B cell (primary cell): ENCODE measurements around the gene NUP93. TPM values are rescaled to one million over a fixed set of nuclear protein-coding genes. Genes with fewer than 3 reads are reported as not detected.

Experiments used
- ATAC-seq: fragments of 200-7000 bp; cut with Tn5 transposase; one replicate; pipeline ENCODE4 v1.10.0; 2021; ENCODE audit warnings: low read depth, mild to moderate bottlenecking, moderate number of reproducible peaks, moderate library complexity
- CTCF ChIA-PET: fragments of 350-600 bp; sonication (Branson Sonifier 250); formaldehyde crosslinking; loops from one replicate; lab custom pipeline; 2021; ENCODE audit warnings: antibody characterized with exemption, inconsistent platforms; lab: Charles Lee
- POLR2A ChIA-PET: fragments of 350-600 bp; sonication (Branson Sonifier 250); formaldehyde crosslinking; loops from one replicate; lab custom pipeline; 2021; ENCODE audit warnings: antibody characterized with exemption; lab: Charles Lee
- DNase-seq: peaks from one replicate; pipeline ENCODE4 v3.0.0; 2013
- H2AFZ ChIP-seq: 2 replicates; pipeline ENCODE4 v1.6.1; 2012; ENCODE audit warnings: mild to moderate bottlenecking, low read depth, low read length; ENCODE audit not compliant: insufficient read depth, poor library complexity, severe bottlenecking
- H3K27ac ChIP-seq, 2 donors: 1 replicate in 1 of 2; 2 replicates in 1 of 2; pipeline ENCODE4 v1.5.1; 2012 to 2013; ENCODE audit warnings: low read length in 2 of 2, mild to moderate bottlenecking in 2 of 2, moderate library complexity in 1 of 2
- H3K27me3 ChIP-seq, 4 experiments: fragments of 200-600 bp in 1 of 4; sonication (generic) in 1 of 4; replicated peaks in 1 of 4; 1 replicate in 2 of 4; 2 replicates in 2 of 4; pipeline versions ENCODE4 v1.6.1 to v1.7.0; 2013 to 2016; ENCODE audit warnings: low read length in 3 of 4, mild to moderate bottlenecking in 2 of 4, mixed read lengths in 1 of 4, moderate library complexity in 1 of 4; ENCODE audit not compliant: insufficient read depth in 4 of 4, control insufficient read depth in 3 of 4; ENCODE audit errors: control extremely low read depth in 1 of 4
- H3K36me3 ChIP-seq, 2 experiments: replicated peaks in 1 of 2; 1 replicate in 1 of 2; 2 replicates in 1 of 2; pipeline versions ENCODE4 v1.6.1 to v1.7.1; 2013; ENCODE audit warnings: low read length in 1 of 2; ENCODE audit not compliant: insufficient read depth in 2 of 2, control insufficient read depth in 1 of 2; ENCODE audit errors: control extremely low read depth in 1 of 2, extremely low read depth in 1 of 2
- H3K4me1 ChIP-seq, 2 donors: fragments of 200-600 bp in 1 of 2; sonication (generic) in 1 of 2; 1 replicate in 1 of 2; 2 replicates in 1 of 2; pipeline versions ENCODE4 v1.5.1 to v1.6.1; 2013 to 2017; ENCODE audit warnings: low read length in 2 of 2; ENCODE audit not compliant: control insufficient read depth in 2 of 2, insufficient read depth in 2 of 2
- H3K4me2 ChIP-seq: replicated peaks from 2 replicates; pipeline ENCODE3; 2012; ENCODE audit warnings: mild to moderate bottlenecking, low read depth, low read length; ENCODE audit not compliant: poor library complexity, severe bottlenecking
- H3K4me3 ChIP-seq, 5 experiments: fragments of 200-600 bp in 1 of 5; sonication (generic) in 1 of 5; 1 replicate in 3 of 5; 2 replicates in 2 of 5; pipeline versions ENCODE4 v1.5.1 to v1.7.0; 2011 to 2016; ENCODE audit warnings: low read length in 4 of 5, mild to moderate bottlenecking in 4 of 5, low read depth in 2 of 5, control low read depth in 1 of 5, moderate library complexity in 1 of 5; ENCODE audit not compliant: insufficient read depth in 1 of 5; ENCODE audit errors: control extremely low read depth in 1 of 5, extremely low read depth in 1 of 5
- H3K79me2 ChIP-seq: fragments of 200-600 bp; sonication (generic); one replicate; pipeline ENCODE4 v1.6.0; 2016; ENCODE audit warnings: low read length; ENCODE audit not compliant: control insufficient read depth, insufficient read depth
- H3K9ac ChIP-seq: fragments of 200-600 bp; sonication (generic); 2 replicates; pipeline ENCODE4 v1.6.1; 2017; ENCODE audit warnings: mild to moderate bottlenecking, low read length, moderate library complexity
- H3K9me3 ChIP-seq, 3 donors: one replicate each; pipeline versions ENCODE4 v1.6.1 to v1.7.1; 2013; ENCODE audit warnings: low read length in 2 of 3; ENCODE audit not compliant: control insufficient read depth in 2 of 3, insufficient read depth in 1 of 3; ENCODE audit errors: control extremely low read depth in 1 of 3
- H4K20me1 ChIP-seq: 2 replicates; pipeline ENCODE4 v1.6.0; 2012; ENCODE audit warnings: mild to moderate bottlenecking, low read length; ENCODE audit not compliant: insufficient read depth, control insufficient read depth, poor library complexity, severe bottlenecking
- H3K27ac Mint-ChIP-seq: one replicate; pipeline ENCODE4 v1.8.0; 2021; ENCODE audit warnings: mixed read lengths
- H3K27me3 Mint-ChIP-seq: one replicate; pipeline ENCODE4 v1.8.0; 2021; ENCODE audit warnings: mixed read lengths
- H3K4me1 Mint-ChIP-seq: one replicate; pipeline ENCODE4 v1.8.0; 2021; ENCODE audit warnings: mixed read lengths
- H3K4me3 Mint-ChIP-seq: one replicate; pipeline ENCODE4 v1.8.0; 2021; ENCODE audit warnings: mixed read lengths
- H3K9me3 Mint-ChIP-seq: one replicate; pipeline ENCODE4 v1.8.0; 2022; ENCODE audit warnings: mixed read lengths; ENCODE audit not compliant: insufficient read depth
- EZH2 ChIP-seq: IDR thresholded peaks from 2 replicates; pipeline ENCODE4 v1.6.1; 2012; ENCODE audit warnings: borderline replicate concordance, low read depth, mild to moderate bottlenecking, moderate library complexity, low read length; ENCODE audit not compliant: insufficient read depth, poor library complexity, severe bottlenecking
- WGBS: methylation state at CpG from one replicate; pipeline ENCODE4 v1.1.5; 2013; ENCODE audit warnings: missing lambda C conversion rate; ENCODE audit not compliant: insufficient coverage; 5-methylcytosine and 5-hydroxymethylcytosine counted together
- intact Hi-C: fragments of 100-400 bp; cut with micrococcal nuclease; formaldehyde crosslinking; loops from one replicate; pipeline ENCODE4 v1.10.0; 2022
- polyA plus RNA-seq: library from polyadenylated mRNA; depleted of rRNA; stranded (reverse); fragments of >200 nt; gene quantifications from 2 replicates; pipeline ENCODE4 v1.2.3, GENCODE V29; 2012
- total RNA-seq, 2 donors: library from RNA; stranded (reverse); fragments of 120-200 nt in 1 of 2; gene quantifications; 1 replicate in 1 of 2; 2 replicates in 1 of 2; pipeline versions ENCODE4 v1.2.3 to v1.2.4, GENCODE V29; 2013 to 2022
- TF ChIP-seq, protein P1 (sequence below): fragments of 200-600 bp; IDR thresholded peaks from one replicate; pipeline ENCODE4 v1.8.0; 2022; ENCODE audit warnings: antibody characterized with exemption, mild to moderate bottlenecking

The NUP93 gene
- total and polyA plus RNA-seq, 2 donors (not counting 1 experiment from before 2014, with no cell fraction given) = 23.6 to 64.6 TPM

- no peak overlapping the region for H3K27ac Mint-ChIP-seq
- TF ChIP-seq EZH2 = no peak
- TF ChIP-seq, protein P1, sequence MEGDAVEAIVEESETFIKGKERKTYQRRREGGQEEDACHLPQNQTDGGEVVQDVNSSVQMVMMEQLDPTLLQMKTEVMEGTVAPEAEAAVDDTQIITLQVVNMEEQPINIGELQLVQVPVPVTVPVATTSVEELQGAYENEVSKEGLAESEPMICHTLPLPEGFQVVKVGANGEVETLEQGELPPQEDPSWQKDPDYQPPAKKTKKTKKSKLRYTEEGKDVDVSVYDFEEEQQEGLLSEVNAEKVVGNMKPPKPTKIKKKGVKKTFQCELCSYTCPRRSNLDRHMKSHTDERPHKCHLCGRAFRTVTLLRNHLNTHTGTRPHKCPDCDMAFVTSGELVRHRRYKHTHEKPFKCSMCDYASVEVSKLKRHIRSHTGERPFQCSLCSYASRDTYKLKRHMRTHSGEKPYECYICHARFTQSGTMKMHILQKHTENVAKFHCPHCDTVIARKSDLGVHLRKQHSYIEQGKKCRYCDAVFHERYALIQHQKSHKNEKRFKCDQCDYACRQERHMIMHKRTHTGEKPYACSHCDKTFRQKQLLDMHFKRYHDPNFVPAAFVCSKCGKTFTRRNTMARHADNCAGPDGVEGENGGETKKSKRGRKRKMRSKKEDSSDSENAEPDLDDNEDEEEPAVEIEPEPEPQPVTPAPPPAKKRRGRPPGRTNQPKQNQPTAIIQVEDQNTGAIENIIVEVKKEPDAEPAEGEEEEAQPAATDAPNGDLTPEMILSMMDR = no peak
- no peak for DNase-seq
- H2AFZ ChIP-seq = no peak overlapping the region
- H3K4me1 Mint-ChIP-seq = peaks cover 4% of the 10 kb centered on the region
- WGBS = no CpG with 5 or more reads among the region's 5 CpGs
- no peak overlapping the region for H3K4me2 ChIP-seq
- peaks cover 5% of the 10 kb centered on the region for H4K20me1 ChIP-seq
- H3K4me3 Mint-ChIP-seq = no peak overlapping the region
- H3K36me3 ChIP-seq = no peaks in the 10 kb centered on the region
- ChIA-PET CTCF (no interaction called here), POLR2A (no interaction called here)
- H3K4me3 ChIP-seq = no peak overlapping the region
- H3K79me2 ChIP-seq = peaks cover 18% of the 10 kb centered on the region
- H3K27me3 ChIP-seq = no peaks in the 10 kb centered on the region
- H3K9ac ChIP-seq = no peak overlapping the region
- no peak for ATAC-seq
- peaks cover 0 to 1% of the 10 kb centered on the region in 2 donors for H3K4me1 ChIP-seq
- H3K27ac ChIP-seq = no peak overlapping the region
- no peaks in the 10 kb centered on the region for H3K27me3 Mint-ChIP-seq
- intact Hi-C loops = no loop called here
- H3K9me3 Mint-ChIP-seq = no peaks in the 10 kb centered on the region
- no peaks in the 10 kb centered on the region for H3K9me3 ChIP-seq
Observed at GRCh38 chr16:56777001-56777400, 47.1 kb downstream of the NUP93 start.

DNA sequence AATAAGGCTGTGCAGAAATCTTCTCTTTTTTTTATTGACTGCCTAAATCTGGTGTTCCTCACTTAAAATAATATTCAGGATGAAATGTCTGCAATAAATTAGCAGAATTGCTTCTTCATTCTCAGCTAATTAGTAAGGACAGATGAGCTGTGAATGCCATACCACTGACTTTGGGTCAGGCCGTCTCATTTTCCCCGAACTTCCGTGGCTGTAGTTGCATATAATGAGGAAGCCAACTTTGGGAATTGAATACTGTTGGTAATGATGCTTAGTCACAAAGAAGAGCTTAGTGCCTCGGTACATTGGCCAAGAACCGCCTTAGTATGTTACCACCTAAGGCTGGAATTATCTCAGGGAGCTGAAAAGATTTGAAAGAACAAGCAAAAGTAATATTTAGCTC is 47.6 kb downstream of the NUP93 start:
- ChIA-PET CTCF (no interaction called here), POLR2A (no interaction called here)
- ATAC-seq (no peak), DNase-seq (no peak)
- Mint-ChIP-seq H3K4me3 (no peak overlapping the region), H3K27me3 (no peaks in the 10 kb centered on the region), H3K9me3 (no peaks in the 10 kb centered on the region), H3K4me1 (peaks cover 2% of the 10 kb centered on the region), H3K27ac (no peak overlapping the region)
- Histone ChIP-seq H3K4me2 (no peak overlapping the region), H3K36me3 (no peaks in the 10 kb centered on the region), H4K20me1 (peaks cover 5% of the 10 kb centered on the region), H3K27me3 (no peaks in the 10 kb centered on the region), H3K4me1 (no peaks in the 10 kb centered on the region), H3K9ac (no peak overlapping the region), H3K4me3 (no peak overlapping the region), H3K9me3 (no peaks in the 10 kb centered on the region), H2AFZ (no peak overlapping the region), H3K79me2 (peaks cover 15% of the 10 kb centered on the region), H3K27ac (no peak overlapping the region)
- WGBS = 100% methylated on average over 1 of the region's 5 CpGs
- TF ChIP-seq, protein P1 = no peak
- TF ChIP-seq EZH2 = no peak
- intact Hi-C loops = no loop called here
